Endothelial cell (in vitro differentiated cells): ENCODE data around the gene CD320. TPM values are rescaled to one million over a fixed set of nuclear protein-coding genes. Genes with fewer than 3 reads are reported as not detected.
"Not testable (repeated sequence)": the region's sequence is repeated elsewhere in the genome, so short reads cannot be mapped to it uniquely, and the experiment has no call there.

Experiments
- DNase-seq: peaks from one replicate; pipeline ENCODE4 v3.0.0; 2021; ENCODE audit warnings: low spot score
- H3K27ac Mint-ChIP-seq: one replicate; pipeline ENCODE4 v1.8.0; 2021; ENCODE audit warnings: mixed read lengths, inconsistent platforms; ENCODE audit not compliant: unreplicated experiment
- H3K27me3 Mint-ChIP-seq: one replicate; pipeline ENCODE4 v1.8.0; 2021; ENCODE audit warnings: mild to moderate bottlenecking, moderate library complexity, mixed read lengths, inconsistent platforms; ENCODE audit not compliant: unreplicated experiment
- H3K36me3 Mint-ChIP-seq: one replicate; pipeline ENCODE4 v1.8.0; 2021; ENCODE audit warnings: mild to moderate bottlenecking, low read depth, mixed read lengths, inconsistent platforms; ENCODE audit not compliant: unreplicated experiment
- H3K4me1 Mint-ChIP-seq: one replicate; pipeline ENCODE4 v1.8.0; 2021; ENCODE audit warnings: mild to moderate bottlenecking, mixed read lengths, inconsistent platforms; ENCODE audit not compliant: unreplicated experiment
- H3K4me3 Mint-ChIP-seq: one replicate; pipeline ENCODE4 v1.8.0; 2021; ENCODE audit warnings: mild to moderate bottlenecking, mixed read lengths, inconsistent platforms; ENCODE audit not compliant: unreplicated experiment
- H3K9me3 Mint-ChIP-seq: one replicate; pipeline ENCODE4 v1.8.0; 2021; ENCODE audit warnings: mixed read lengths, inconsistent platforms; ENCODE audit not compliant: unreplicated experiment
- total RNA-seq: library from RNA; stranded (reverse); fragmentation: NEBNext Ultra II Directional; extraction: Animal tissue kit (Norgen Biotek cat#: 25700); gene quantifications from one replicate; pipeline ENCODE4 v1.2.1, GENCODE V29; 2021; ENCODE audit not compliant: unreplicated experiment
- TF ChIP-seq, protein P1 (sequence below): fragments of 200-600 bp; sonication (generic); IDR thresholded peaks from one replicate; pipeline ENCODE4 v1.5.0; 2021; ENCODE audit warnings: antibody characterized with exemption; ENCODE audit not compliant: unreplicated experiment

Gene CD320
- total RNA-seq, 1 donor from 2014 or later = 111 TPM

DNA sequence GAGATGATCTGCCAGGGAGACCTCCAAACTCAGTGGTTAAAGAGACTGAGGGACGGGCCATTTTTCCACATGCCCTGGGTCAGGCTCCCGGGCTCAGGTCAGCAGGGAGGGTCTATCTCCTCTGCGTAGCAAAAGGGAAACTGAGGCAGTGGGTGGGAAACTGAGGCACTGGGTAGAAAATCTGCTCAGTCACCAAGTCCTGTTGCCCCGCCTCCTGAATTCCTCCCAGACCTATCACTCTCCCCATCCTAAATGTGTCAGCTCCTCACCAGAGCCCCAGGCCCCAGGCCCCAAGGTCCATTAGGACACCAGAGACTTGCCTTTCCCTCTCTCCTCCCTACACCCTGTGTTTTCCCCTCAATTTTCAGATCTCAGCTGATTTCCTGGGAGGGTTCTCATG, 2.4 kb downstream of the CD320 start:
- H3K4me1 Mint-ChIP-seq = peaks cover 27% of the 10 kb centered on the region
- no peak overlapping the region for H3K27ac Mint-ChIP-seq
- no peak for DNase-seq
- H3K27me3 Mint-ChIP-seq = peaks cover 9% of the 10 kb centered on the region
- TF ChIP-seq, protein P1, sequence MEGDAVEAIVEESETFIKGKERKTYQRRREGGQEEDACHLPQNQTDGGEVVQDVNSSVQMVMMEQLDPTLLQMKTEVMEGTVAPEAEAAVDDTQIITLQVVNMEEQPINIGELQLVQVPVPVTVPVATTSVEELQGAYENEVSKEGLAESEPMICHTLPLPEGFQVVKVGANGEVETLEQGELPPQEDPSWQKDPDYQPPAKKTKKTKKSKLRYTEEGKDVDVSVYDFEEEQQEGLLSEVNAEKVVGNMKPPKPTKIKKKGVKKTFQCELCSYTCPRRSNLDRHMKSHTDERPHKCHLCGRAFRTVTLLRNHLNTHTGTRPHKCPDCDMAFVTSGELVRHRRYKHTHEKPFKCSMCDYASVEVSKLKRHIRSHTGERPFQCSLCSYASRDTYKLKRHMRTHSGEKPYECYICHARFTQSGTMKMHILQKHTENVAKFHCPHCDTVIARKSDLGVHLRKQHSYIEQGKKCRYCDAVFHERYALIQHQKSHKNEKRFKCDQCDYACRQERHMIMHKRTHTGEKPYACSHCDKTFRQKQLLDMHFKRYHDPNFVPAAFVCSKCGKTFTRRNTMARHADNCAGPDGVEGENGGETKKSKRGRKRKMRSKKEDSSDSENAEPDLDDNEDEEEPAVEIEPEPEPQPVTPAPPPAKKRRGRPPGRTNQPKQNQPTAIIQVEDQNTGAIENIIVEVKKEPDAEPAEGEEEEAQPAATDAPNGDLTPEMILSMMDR = no peak
- no peaks in the 10 kb centered on the region for H3K9me3 Mint-ChIP-seq
- peak overlapping the region; percentile 22 for H3K4me3 Mint-ChIP-seq
- H3K36me3 Mint-ChIP-seq = peaks cover 11% of the 10 kb centered on the region

DNA sequence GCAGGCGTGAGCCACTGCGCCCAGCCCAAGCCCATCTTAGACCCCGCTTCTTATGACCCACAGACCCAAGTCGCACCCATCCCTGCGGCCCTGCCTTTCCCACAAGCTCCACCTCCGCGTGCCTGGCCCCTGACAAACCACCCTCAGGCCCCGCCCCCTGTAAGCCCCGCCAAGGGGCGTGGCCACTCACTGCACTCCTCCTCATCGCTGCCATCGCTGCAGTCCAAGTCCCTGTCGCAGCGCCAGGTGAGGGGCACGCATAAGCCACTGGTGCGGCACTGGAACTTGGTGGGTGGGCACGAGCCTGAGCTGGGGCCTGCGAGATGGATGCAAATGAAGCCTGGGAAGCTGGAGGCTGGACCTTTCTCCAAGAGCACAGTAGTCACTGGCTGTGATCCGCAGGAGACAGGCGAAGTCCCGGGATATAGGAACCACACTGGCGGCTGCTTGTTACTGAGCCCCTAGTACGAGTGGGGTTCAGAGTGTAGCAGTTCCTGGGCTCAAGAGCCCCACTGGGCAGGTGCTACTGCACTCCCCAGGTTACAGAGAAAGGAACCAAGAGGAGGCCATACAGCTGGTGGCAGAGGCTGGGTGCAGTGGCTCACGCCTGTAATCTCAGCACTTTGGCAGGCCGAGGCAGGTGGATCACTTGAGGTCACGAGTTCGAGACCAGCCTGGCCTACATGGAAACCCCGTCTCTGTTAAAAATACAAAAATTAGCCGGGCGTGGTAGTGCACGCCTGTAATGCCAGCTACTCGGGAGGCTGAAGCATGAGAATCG, 3.1 kb downstream of the CD320 start:
- peaks cover 9% of the 10 kb centered on the region for H3K27me3 Mint-ChIP-seq
- DNase-seq = peak; percentile 43

DNA sequence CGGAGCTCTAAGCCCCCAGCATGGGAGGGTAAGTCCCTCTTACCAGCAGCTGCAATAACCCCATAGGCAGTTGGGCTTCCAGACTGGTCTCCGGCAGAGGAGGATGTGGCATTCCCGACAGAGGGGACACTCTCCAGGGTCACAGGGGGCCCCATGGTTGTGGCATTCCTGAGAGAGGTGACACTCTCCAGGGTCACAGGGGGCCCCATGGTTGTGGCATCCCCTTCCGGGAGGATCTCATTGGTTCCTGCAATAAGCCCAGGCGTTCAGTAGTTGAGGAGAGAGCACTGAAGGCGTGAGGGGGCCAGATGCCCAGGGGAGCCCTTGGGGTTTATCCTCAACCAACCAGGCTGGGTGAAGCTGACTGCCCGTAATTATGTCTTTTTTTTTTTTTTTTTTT, 5.4 kb downstream of the CD320 start:
- Mint-ChIP-seq H3K27ac (no peak overlapping the region), H3K9me3 (no peaks in the 10 kb centered on the region), H3K4me1 (peaks cover 14% of the 10 kb centered on the region), H3K27me3 (peaks cover 5% of the 10 kb centered on the region), H3K36me3 (peaks cover 4% of the 10 kb centered on the region), H3K4me3 (no peak overlapping the region)
- TF ChIP-seq, protein P1 = no peak
- DNase-seq = peak; percentile 1

More for the DNA sequence above, 3.1 kb downstream of the CD320 start:
- Mint-ChIP-seq H3K4me3 (no peak overlapping the region), H3K36me3 (peaks cover 11% of the 10 kb centered on the region), H3K9me3 (no peaks in the 10 kb centered on the region), H3K27ac (no peak overlapping the region), H3K4me1 (peaks cover 27% of the 10 kb centered on the region)
- TF ChIP-seq, protein P1 = no peak

DNA sequence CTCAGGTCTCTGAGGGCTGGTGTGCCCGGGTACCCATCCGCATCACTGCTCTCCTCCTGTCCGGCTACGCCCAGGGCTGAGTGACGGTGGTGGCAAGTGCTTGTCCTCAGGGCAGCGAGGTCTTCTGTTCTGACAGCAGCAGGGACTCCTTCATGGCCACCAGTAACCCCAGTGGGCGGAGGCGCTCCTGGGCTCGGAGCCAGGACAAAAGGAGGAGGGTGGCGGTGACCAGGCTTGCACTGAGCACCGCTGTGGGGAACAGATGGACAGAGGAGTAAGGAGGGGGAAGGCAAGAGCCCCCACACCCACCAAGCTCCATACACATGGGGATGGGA, 5.8 kb downstream of the CD320 start:
- Mint-ChIP-seq H3K4me1 (peaks cover 10% of the 10 kb centered on the region), H3K27me3 (peaks cover 4% of the 10 kb centered on the region), H3K36me3 (peaks cover 4% of the 10 kb centered on the region), H3K4me3 (no peak overlapping the region), H3K9me3 (no peaks in the 10 kb centered on the region), H3K27ac (no peak overlapping the region)
- TF ChIP-seq, protein P1 = no peak
- DNase-seq = peak; percentile 1

DNA sequence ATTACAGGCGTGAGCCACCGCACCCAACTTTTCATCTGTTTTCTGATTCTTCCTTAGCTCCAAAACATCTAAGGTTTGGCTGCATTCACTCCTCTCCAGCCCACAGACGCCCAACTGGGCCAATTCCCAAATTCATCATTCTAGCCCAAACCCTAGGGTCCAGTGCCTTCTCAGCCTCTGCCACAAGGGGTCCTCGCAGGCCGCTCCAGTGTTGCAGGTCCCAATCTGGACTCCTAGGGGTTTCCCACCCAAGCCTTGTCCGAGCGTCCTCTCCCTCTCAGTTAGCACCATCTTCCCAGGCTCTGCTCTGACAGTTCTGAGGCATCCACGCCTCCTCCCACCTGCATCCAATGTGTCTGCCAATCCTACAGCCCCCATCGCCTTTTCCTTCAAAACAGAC, 16.8 kb downstream of the CD320 start:
- not testable (repeated sequence) for H3K36me3 Mint-ChIP-seq, H3K9me3 Mint-ChIP-seq, H3K27ac Mint-ChIP-seq, DNase-seq, H3K27me3 Mint-ChIP-seq, H3K4me1 Mint-ChIP-seq, H3K4me3 Mint-ChIP-seq

DNA sequence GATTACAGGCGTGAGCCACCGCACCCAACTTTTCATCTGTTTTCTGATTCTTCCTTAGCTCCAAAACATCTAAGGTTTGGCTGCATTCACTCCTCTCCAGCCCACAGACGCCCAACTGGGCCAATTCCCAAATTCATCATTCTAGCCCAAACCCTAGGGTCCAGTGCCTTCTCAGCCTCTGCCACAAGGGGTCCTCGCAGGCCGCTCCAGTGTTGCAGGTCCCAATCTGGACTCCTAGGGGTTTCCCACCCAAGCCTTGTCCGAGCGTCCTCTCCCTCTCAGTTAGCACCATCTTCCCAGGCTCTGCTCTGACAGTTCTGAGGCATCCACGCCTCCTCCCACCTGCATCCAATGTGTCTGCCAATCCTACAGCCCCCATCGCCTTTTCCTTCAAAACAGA, 31.6 kb downstream of the CD320 start:
- not testable (repeated sequence) for H3K4me3 Mint-ChIP-seq, DNase-seq, H3K27me3 Mint-ChIP-seq, H3K36me3 Mint-ChIP-seq, H3K9me3 Mint-ChIP-seq, H3K27ac Mint-ChIP-seq, H3K4me1 Mint-ChIP-seq
